ENCODE results near the gene PEX3. TPM values are rescaled to one million over a fixed set of nuclear protein-coding genes. Genes with fewer than 3 reads are reported as not detected.

Gene PEX3
- total RNA-seq, 1 experiment from 2014 or later: 13.5 TPM

- Mint-ChIP-seq H3K4me3 (no peak overlapping the region), H3K27me3 (ENCODE audit: low read depth) (no peaks in the 10 kb centered on the region), H3K9me3 (no peaks in the 10 kb centered on the region), H3K36me3 (peaks cover 47% of the 10 kb centered on the region), H3K4me1 (no peaks in the 10 kb centered on the region), H3K27ac (no peak overlapping the region)
- ChIA-PET CTCF (interaction anchor here (1.1 kb wide), 1 partner anchor 165 kb away, joined by 3 read pairs; no protein-coding TSS in a partner anchor), POLR2A (no interaction called here)
- ATAC-seq (no peak), DNase-seq (ENCODE audit: low spot score) (no peak)
- no peak for TF ChIP-seq ATF6 (CRISPR knock-in tag; IDR thresholded peaks at IDR 0.05)
- no peak for TF ChIP-seq NFYB (CRISPR knock-in tag; conservative IDR thresholded peaks at IDR 0.05; ENCODE audit: low read depth)
- no peak for TF ChIP-seq KAT7 (CRISPR knock-in tag; IDR thresholded peaks at IDR 0.05; ENCODE audit: borderline replicate concordance)
- TF ChIP-seq IRF1 (CRISPR knock-in tag; IDR thresholded peaks at IDR 0.05): no peak
- TF ChIP-seq E2F1 (CRISPR knock-in tag; IDR thresholded peaks at IDR 0.05): no peak
- no peak for TF ChIP-seq ZMAT4 (CRISPR knock-in tag; IDR thresholded peaks at IDR 0.05)
- TF ChIP-seq AR (CRISPR knock-in tag; IDR thresholded peaks at IDR 0.05): no peak
- no peak for TF ChIP-seq FOXP1 (CRISPR knock-in tag; IDR thresholded peaks at IDR 0.05; ENCODE audit: borderline replicate concordance)
- TF ChIP-seq FOXJ3 (CRISPR knock-in tag; IDR thresholded peaks at IDR 0.05; ENCODE audit: borderline replicate concordance): no peak
- no peak for TF ChIP-seq ZNF232 (CRISPR knock-in tag; IDR thresholded peaks at IDR 0.05)
- no peak for TF ChIP-seq CBFB (CRISPR knock-in tag; IDR thresholded peaks at IDR 0.05; ENCODE audit: low read depth)
- no peak for TF ChIP-seq USF2 (CRISPR knock-in tag; IDR thresholded peaks at IDR 0.05)
- TF ChIP-seq ZNF121 (CRISPR knock-in tag; IDR thresholded peaks at IDR 0.05): no peak
- TF ChIP-seq ZNF416 (CRISPR knock-in tag; IDR thresholded peaks at IDR 0.05): no peak
- TF ChIP-seq MLX (CRISPR knock-in tag; IDR thresholded peaks at IDR 0.05): no peak
- no peak for TF ChIP-seq ZBTB21 (CRISPR knock-in tag; IDR thresholded peaks at IDR 0.05; ENCODE audit: borderline replicate concordance)
- TF ChIP-seq PRRX2 (CRISPR knock-in tag; IDR thresholded peaks at IDR 0.05): no peak
- no peak for TF ChIP-seq TEAD1 (CRISPR knock-in tag; IDR thresholded peaks at IDR 0.05)
- TF ChIP-seq SOX15 (CRISPR knock-in tag; IDR thresholded peaks at IDR 0.05): no peak
- no peak for TF ChIP-seq MYBL2 (CRISPR knock-in tag; IDR thresholded peaks at IDR 0.05)
Measured at GRCh38 chr6:143501851-143502250, 51.2 kb downstream of the PEX3 start.

Data from WTC11 (cell line).